Neural cell (in vitro differentiated cells): Measurements from ENCODE around the gene MUC5B. TPM values are rescaled to one million over a fixed set of nuclear protein-coding genes. Genes with fewer than 3 reads are reported as not detected.

Experiments
- H2AFZ ChIP-seq: fragments of 200-600, 300-800 bp; sonication (generic), shearing (Covaris generic); 2 replicates; pipeline ENCODE4 v1.6.0; 2014; ENCODE audit warnings: low read depth, mild to moderate bottlenecking, antibody characterized with exemption, low read length, moderate library complexity
- H3F3A ChIP-seq: fragments of 200-600 bp; shearing (Covaris generic); 2 replicates; pipeline ENCODE4 v1.6.1; 2016; ENCODE audit warnings: mild to moderate bottlenecking, moderate library complexity, mixed read lengths, antibody characterized with exemption, low read length; ENCODE audit not compliant: insufficient read depth, poor library complexity, severe bottlenecking
- H3K27ac ChIP-seq: fragments of 200-600, 300-800 bp; sonication (generic), shearing (Covaris generic); 2 replicates; pipeline ENCODE4 v1.5.1; 2014; ENCODE audit warnings: mild to moderate bottlenecking, low read length, moderate library complexity
- H3K27me3 ChIP-seq: fragments of 300-800, 200-600 bp; sonication (generic), shearing (Covaris generic); 2 replicates; pipeline ENCODE4 v1.6.0; 2014; ENCODE audit warnings: mild to moderate bottlenecking, low read depth, low read length, moderate library complexity; ENCODE audit not compliant: insufficient read depth
- H3K36me3 ChIP-seq: fragments of 300-800, 200-600 bp; sonication (generic), shearing (Covaris generic); 2 replicates; pipeline ENCODE4 v1.5.1; 2014; ENCODE audit warnings: mild to moderate bottlenecking, antibody characterized with exemption, low read length, moderate library complexity; ENCODE audit not compliant: insufficient read depth
- H3K4me2 ChIP-seq: fragments of 300-800, 200-600 bp; sonication (generic), shearing (Covaris generic); 2 replicates; pipeline ENCODE4 v1.6.0; 2014; ENCODE audit warnings: mild to moderate bottlenecking, low read length
- H3K4me3 ChIP-seq: fragments of 300-800, 200-600 bp; sonication (generic), shearing (Covaris generic); 2 replicates; pipeline ENCODE4 v1.5.1; 2014; ENCODE audit warnings: mild to moderate bottlenecking, low read length, moderate library complexity
- H3K79me2 ChIP-seq: fragments of 200-600 bp; shearing (Covaris generic); replicated peaks from 2 replicates; pipeline ENCODE4 v1.6.0; 2014; ENCODE audit warnings: mild to moderate bottlenecking, low read length, moderate library complexity; ENCODE audit not compliant: insufficient read depth
- H3K9ac ChIP-seq: fragments of 300-800, 200-600 bp; sonication (generic), shearing (Covaris generic); 2 replicates; pipeline ENCODE4 v1.6.1; 2016; ENCODE audit warnings: mild to moderate bottlenecking, low read length, mixed read lengths
- H3K9me2 ChIP-seq: fragments of 200-600 bp; shearing (Covaris generic); 2 replicates; pipeline ENCODE4 v1.6.1; 2016; ENCODE audit warnings: mild to moderate bottlenecking, low read length, mixed read lengths; ENCODE audit not compliant: insufficient read depth
- H3K9me3 ChIP-seq: fragments of 200-600, 300-800 bp; sonication (generic), shearing (Covaris generic); 2 replicates; pipeline ENCODE4 v1.6.1; 2016; ENCODE audit warnings: mild to moderate bottlenecking, mixed run types, low read length, moderate library complexity, mixed read lengths
- H4K20me1 ChIP-seq: fragments of 200-600 bp; shearing (Covaris generic); 2 replicates; pipeline ENCODE4 v1.6.1; 2016; ENCODE audit warnings: mild to moderate bottlenecking, mixed run types; ENCODE audit not compliant: insufficient read depth
- EP300 ChIP-seq: fragments of 450-650 bp; conservative IDR thresholded peaks from 2 replicates; pipeline ENCODE4 v1.6.1; 2014; ENCODE audit warnings: antibody characterized with exemption, mild to moderate bottlenecking, moderate library complexity; ENCODE audit not compliant: poor library complexity, severe bottlenecking
- EZH2 ChIP-seq: fragments of 200-600, 300-800 bp; shearing (Covaris generic), sonication (generic); IDR thresholded peaks from 2 replicates; pipeline ENCODE4 v1.6.1; 2014; ENCODE audit warnings: antibody characterized with exemption, low read length, borderline replicate concordance, mild to moderate bottlenecking; ENCODE audit not compliant: insufficient read depth, poor library complexity, severe bottlenecking
- MXI1 ChIP-seq: fragments of 450-650 bp; conservative IDR thresholded peaks from 2 replicates; pipeline ENCODE4 v1.6.1; 2014; ENCODE audit warnings: antibody characterized with exemption, mild to moderate bottlenecking; ENCODE audit not compliant: poor library complexity, severe bottlenecking
- POLR2AphosphoS5 ChIP-seq: IDR thresholded peaks from 2 replicates; pipeline ENCODE4 v1.6.1; 2012
- RAD21 ChIP-seq: fragments of 450-650 bp; conservative IDR thresholded peaks from 2 replicates; pipeline ENCODE4 v1.6.1; 2014; ENCODE audit warnings: antibody characterized with exemption, mild to moderate bottlenecking, moderate library complexity
- SMC3 ChIP-seq: fragments of 450-650 bp; conservative IDR thresholded peaks from 2 replicates; pipeline ENCODE4 v1.6.1; 2014; ENCODE audit warnings: antibody characterized with exemption, mild to moderate bottlenecking, moderate library complexity; ENCODE audit not compliant: poor library complexity
- TAF1 ChIP-seq: IDR thresholded peaks from 2 replicates; pipeline ENCODE4 v1.6.1; 2012; ENCODE audit warnings: low read depth
- polyA plus RNA-seq: library from polyadenylated mRNA; depleted of rRNA; stranded (reverse); fragments of >200 nt; gene quantifications from 2 replicates; pipeline ENCODE4 v1.2.3, GENCODE V29; 2014
- TF ChIP-seq, protein P1 (sequence below): IDR thresholded peaks from 2 replicates; pipeline ENCODE4 v1.6.1; 2012; ENCODE audit warnings: borderline replicate concordance
- TF ChIP-seq, protein P2 (sequence below): fragments of 450-650 bp; IDR thresholded peaks from 2 replicates; pipeline ENCODE4 v1.5.1; 2014; ENCODE audit warnings: antibody characterized with exemption, mild to moderate bottlenecking, moderate library complexity; ENCODE audit not compliant: poor library complexity, severe bottlenecking

The MUC5B gene
- polyA plus RNA-seq, 1 donor from 2014 or later = not detected

DNA sequence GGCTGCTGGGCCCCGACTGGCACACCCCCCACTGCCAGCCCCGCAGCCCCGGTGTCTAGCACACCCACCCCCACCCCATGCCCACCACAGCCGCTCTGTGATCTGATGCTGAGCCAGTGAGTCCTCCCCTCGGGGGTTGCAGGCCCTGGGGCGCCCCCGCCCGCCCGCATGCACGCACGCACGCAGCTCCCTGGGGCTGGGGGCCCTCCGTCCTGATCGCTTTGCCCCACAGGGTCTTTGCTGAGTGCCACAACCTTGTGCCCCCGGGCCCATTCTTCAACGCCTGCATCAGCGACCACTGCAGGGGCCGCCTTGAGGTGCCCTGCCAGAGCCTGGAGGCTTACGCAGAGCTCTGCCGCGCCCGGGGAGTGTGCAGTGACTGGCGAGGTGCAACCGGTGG is 32.3 kb downstream of the MUC5B start:
- no peaks in the 10 kb centered on the region for H3K27me3 ChIP-seq
- H3K4me2 ChIP-seq = no peak overlapping the region
- no peaks in the 10 kb centered on the region for H3F3A ChIP-seq
- no peaks in the 10 kb centered on the region for H3K79me2 ChIP-seq
- no peak overlapping the region for H3K27ac ChIP-seq
- no peak overlapping the region for H3K9ac ChIP-seq
- no peaks in the 10 kb centered on the region for H4K20me1 ChIP-seq
- H2AFZ ChIP-seq = no peak overlapping the region
- TF ChIP-seq POLR2AphosphoS5 (no peak), EZH2 (no peak), MXI1 (no peak), TAF1 (no peak), RAD21 (no peak), SMC3 (no peak), EP300 (no peak)
- TF ChIP-seq, protein P1, sequence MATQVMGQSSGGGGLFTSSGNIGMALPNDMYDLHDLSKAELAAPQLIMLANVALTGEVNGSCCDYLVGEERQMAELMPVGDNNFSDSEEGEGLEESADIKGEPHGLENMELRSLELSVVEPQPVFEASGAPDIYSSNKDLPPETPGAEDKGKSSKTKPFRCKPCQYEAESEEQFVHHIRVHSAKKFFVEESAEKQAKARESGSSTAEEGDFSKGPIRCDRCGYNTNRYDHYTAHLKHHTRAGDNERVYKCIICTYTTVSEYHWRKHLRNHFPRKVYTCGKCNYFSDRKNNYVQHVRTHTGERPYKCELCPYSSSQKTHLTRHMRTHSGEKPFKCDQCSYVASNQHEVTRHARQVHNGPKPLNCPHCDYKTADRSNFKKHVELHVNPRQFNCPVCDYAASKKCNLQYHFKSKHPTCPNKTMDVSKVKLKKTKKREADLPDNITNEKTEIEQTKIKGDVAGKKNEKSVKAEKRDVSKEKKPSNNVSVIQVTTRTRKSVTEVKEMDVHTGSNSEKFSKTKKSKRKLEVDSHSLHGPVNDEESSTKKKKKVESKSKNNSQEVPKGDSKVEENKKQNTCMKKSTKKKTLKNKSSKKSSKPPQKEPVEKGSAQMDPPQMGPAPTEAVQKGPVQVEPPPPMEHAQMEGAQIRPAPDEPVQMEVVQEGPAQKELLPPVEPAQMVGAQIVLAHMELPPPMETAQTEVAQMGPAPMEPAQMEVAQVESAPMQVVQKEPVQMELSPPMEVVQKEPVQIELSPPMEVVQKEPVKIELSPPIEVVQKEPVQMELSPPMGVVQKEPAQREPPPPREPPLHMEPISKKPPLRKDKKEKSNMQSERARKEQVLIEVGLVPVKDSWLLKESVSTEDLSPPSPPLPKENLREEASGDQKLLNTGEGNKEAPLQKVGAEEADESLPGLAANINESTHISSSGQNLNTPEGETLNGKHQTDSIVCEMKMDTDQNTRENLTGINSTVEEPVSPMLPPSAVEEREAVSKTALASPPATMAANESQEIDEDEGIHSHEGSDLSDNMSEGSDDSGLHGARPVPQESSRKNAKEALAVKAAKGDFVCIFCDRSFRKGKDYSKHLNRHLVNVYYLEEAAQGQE = no peak
- TF ChIP-seq, protein P2, sequence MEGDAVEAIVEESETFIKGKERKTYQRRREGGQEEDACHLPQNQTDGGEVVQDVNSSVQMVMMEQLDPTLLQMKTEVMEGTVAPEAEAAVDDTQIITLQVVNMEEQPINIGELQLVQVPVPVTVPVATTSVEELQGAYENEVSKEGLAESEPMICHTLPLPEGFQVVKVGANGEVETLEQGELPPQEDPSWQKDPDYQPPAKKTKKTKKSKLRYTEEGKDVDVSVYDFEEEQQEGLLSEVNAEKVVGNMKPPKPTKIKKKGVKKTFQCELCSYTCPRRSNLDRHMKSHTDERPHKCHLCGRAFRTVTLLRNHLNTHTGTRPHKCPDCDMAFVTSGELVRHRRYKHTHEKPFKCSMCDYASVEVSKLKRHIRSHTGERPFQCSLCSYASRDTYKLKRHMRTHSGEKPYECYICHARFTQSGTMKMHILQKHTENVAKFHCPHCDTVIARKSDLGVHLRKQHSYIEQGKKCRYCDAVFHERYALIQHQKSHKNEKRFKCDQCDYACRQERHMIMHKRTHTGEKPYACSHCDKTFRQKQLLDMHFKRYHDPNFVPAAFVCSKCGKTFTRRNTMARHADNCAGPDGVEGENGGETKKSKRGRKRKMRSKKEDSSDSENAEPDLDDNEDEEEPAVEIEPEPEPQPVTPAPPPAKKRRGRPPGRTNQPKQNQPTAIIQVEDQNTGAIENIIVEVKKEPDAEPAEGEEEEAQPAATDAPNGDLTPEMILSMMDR = no peak
- no peaks in the 10 kb centered on the region for H3K9me2 ChIP-seq
- no peak overlapping the region for H3K4me3 ChIP-seq
- no peaks in the 10 kb centered on the region for H3K36me3 ChIP-seq
- no peaks in the 10 kb centered on the region for H3K9me3 ChIP-seq

DNA sequence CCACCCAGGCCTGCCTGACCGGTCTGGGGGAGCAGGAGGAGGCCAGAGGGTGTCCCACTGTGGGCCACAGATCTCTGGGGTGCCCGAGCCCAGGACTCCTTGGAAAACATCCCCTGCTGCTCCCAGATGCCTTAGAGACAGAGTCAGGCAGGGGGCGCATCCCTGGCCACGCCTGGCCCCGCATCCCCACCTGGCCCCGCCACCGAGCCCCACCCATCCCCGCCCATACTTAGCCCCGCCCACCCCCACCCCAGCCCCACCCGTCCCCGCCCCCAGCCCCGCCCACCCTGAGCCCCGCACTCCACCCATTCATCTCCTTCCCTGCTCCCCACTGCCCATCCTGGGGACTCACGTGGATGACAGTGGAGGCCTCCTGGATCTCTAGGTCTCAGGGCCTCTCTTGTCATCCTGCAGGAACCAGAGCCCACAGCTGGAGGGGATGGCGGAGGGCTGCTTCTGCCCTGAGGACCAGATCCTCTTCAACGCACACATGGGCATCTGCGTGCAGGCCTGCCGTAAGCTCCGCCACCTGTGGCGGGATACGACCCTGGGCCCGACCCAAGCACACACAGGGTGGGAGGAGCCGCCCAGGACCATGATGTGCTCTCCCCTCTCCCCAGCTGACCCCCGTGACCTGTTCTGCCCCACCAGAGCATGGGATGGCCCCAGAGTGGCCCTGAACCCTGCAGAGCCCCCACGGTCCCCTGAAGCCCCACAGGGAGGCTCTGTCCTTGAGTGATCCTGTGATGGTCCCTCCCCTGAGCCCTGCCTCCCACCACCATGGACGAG is 33.6 kb downstream of the MUC5B start:
- H3K4me3 ChIP-seq = no peak overlapping the region
- no peak overlapping the region for H3K4me2 ChIP-seq
- no peaks in the 10 kb centered on the region for H3K36me3 ChIP-seq
- H4K20me1 ChIP-seq = no peaks in the 10 kb centered on the region
- no peaks in the 10 kb centered on the region for H3K9me2 ChIP-seq
- no peak overlapping the region for H3K27ac ChIP-seq
- no peaks in the 10 kb centered on the region for H3K9me3 ChIP-seq
- H3K79me2 ChIP-seq = no peaks in the 10 kb centered on the region
- H3F3A ChIP-seq = no peaks in the 10 kb centered on the region
- no peaks in the 10 kb centered on the region for H3K27me3 ChIP-seq
- no peak overlapping the region for H2AFZ ChIP-seq
- no peak overlapping the region for H3K9ac ChIP-seq
- no peak for TF ChIP-seq TAF1
- TF ChIP-seq POLR2AphosphoS5 = no peak
